GM23248 (cell line): ENCODE results near the gene KANK4. TPM values are rescaled to one million over a fixed set of nuclear protein-coding genes. Genes with fewer than 3 reads are reported as not detected.

Experiments used
- DNase-seq: peaks from one replicate; pipeline ENCODE4 v3.0.0-alpha.2; 2015
- H2AFZ ChIP-seq: fragments of 200-600 bp; sonication (generic); 2 replicates; pipeline ENCODE4 v1.6.1; 2016; ENCODE audit warnings: antibody characterized with exemption
- H3F3A ChIP-seq: fragments of 200-600 bp; sonication (generic); 2 replicates; pipeline ENCODE4 v1.6.1; 2016; ENCODE audit warnings: mild to moderate bottlenecking, antibody characterized with exemption, mixed run types; ENCODE audit not compliant: insufficient read depth
- H3K27ac ChIP-seq: fragments of 200-600 bp; sonication (generic); 2 replicates; pipeline ENCODE4 v1.5.1; 2016; ENCODE audit warnings: mild to moderate bottlenecking
- H3K27me3 ChIP-seq: fragments of 200-600 bp; sonication (generic); replicated peaks from 2 replicates; pipeline ENCODE4 v1.6.1; 2016; ENCODE audit warnings: mild to moderate bottlenecking; ENCODE audit not compliant: insufficient read depth
- H3K36me3 ChIP-seq: fragments of 200-600 bp; sonication (generic); 2 replicates; pipeline ENCODE4 v1.6.1; 2016; ENCODE audit warnings: low read depth, mild to moderate bottlenecking
- H3K4me1 ChIP-seq: fragments of 200-600 bp; sonication (generic); 2 replicates; pipeline ENCODE4 v1.6.1; 2016; ENCODE audit warnings: mild to moderate bottlenecking; ENCODE audit not compliant: insufficient read depth
- H3K4me2 ChIP-seq: fragments of 200-600 bp; sonication (generic); one replicate; pipeline ENCODE4 v1.6.1; 2016; ENCODE audit warnings: mild to moderate bottlenecking; ENCODE audit not compliant: unreplicated experiment
- H3K4me3 ChIP-seq: fragments of 200-600 bp; sonication (generic); 2 replicates; pipeline ENCODE4 v1.5.1; 2016; ENCODE audit warnings: mild to moderate bottlenecking
- H3K79me2 ChIP-seq: fragments of 200-600 bp; sonication (generic); 2 replicates; pipeline ENCODE4 v1.6.1; 2016; ENCODE audit warnings: mild to moderate bottlenecking; ENCODE audit not compliant: insufficient read depth
- H3K9ac ChIP-seq: fragments of 200-600 bp; sonication (generic); 2 replicates; pipeline ENCODE4 v1.6.1; 2016; ENCODE audit warnings: mild to moderate bottlenecking
- H3K9me2 ChIP-seq: fragments of 200-600 bp; sonication (generic); 2 replicates; pipeline ENCODE4 v1.6.1; 2016; ENCODE audit warnings: mixed run types, mild to moderate bottlenecking, moderate library complexity; ENCODE audit not compliant: insufficient read depth
- H3K9me3 ChIP-seq: fragments of 200-600 bp; sonication (generic); one replicate; pipeline ENCODE4 v1.6.1; 2017; ENCODE audit warnings: low read depth
- H4K20me1 ChIP-seq: fragments of 200-600 bp; sonication (generic); 2 replicates; pipeline ENCODE4 v1.6.0; 2016; ENCODE audit not compliant: insufficient read depth
- EZH2 ChIP-seq: fragments of 200-600 bp; sonication (generic); IDR thresholded peaks from 2 replicates; pipeline ENCODE4 v1.6.1; 2018; ENCODE audit warnings: antibody characterized with exemption, mild to moderate bottlenecking; ENCODE audit not compliant: insufficient read depth, poor library complexity, severe bottlenecking
- EZH2phosphoT487 ChIP-seq: fragments of 200-600 bp; sonication (generic); IDR thresholded peaks from 2 replicates; pipeline ENCODE4 v1.6.1; 2018; ENCODE audit warnings: antibody characterized with exemption, moderate library complexity, mild to moderate bottlenecking, low read depth; ENCODE audit not compliant: insufficient read depth
- WGBS, 2 experiments: methylation state at CpG; one replicate each; pipeline ENCODE4 v1.1.6; 2015 to 2017; ENCODE audit warnings: low lambda C conversion rate in 2 of 2, low coverage in 1 of 2; ENCODE audit errors: missing lambda C conversion rate in 2 of 2; 5-methylcytosine and 5-hydroxymethylcytosine counted together
- in situ Hi-C: fragments of 300-500 bp; cut with MboI; formaldehyde crosslinking; loops from 2 replicates; pipeline ENCODE4 v1.15.0; 2020
- polyA plus RNA-seq: library from polyadenylated mRNA; unstranded; fragments of >200 nt; fragmentation: Nextera tagmentation; extraction: Ambion mirVana; gene quantifications from 2 replicates; pipeline ENCODE4 v1.2.1, GENCODE V29; 2016
- small RNA-seq: library from RNA; depleted of rRNA; stranded (forward); fragments of <200 nt; gene quantifications from one replicate; pipeline ENCODE3, GENCODE V24; 2014; ENCODE audit warnings: low read depth, low replicate concordance
- total RNA-seq: library from RNA; depleted of rRNA; stranded (reverse); fragments of >200 nt; shearing (Covaris generic); gene quantifications from 2 replicates; pipeline ENCODE4 v1.2.3, GENCODE V29; 2014; rRNA removed

The KANK4 gene
- total and polyA plus RNA-seq, 2 experiments from 2014 or later = 0.29 to 0.32 TPM

DNA sequence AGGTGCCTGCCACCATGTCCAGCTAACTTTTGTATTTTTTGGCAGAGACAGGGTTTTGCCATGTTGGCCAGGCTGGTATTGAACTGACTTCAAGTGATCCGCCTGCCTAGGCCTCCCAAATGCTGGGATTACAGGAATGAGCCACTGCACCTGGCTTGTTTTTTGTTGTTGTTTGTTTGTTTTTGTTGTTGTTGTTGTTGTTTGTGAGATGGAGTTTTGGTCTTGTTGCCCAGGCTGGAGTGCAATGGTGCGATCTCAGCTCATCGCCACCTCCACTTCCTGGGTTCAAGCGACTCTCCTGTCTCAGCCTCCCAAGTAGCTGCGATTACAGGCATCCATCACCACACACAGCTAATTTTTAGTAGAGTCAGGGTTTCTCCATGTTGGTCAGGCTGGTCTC lies 131.7 kb downstream of the KANK4 start:
- TF ChIP-seq EZH2 (no peak), EZH2phosphoT487 (no peak)
- in situ Hi-C loops = no loop called here
- Histone ChIP-seq H3K9me2 (no peaks in the 10 kb centered on the region), H3K4me1 (no peaks in the 10 kb centered on the region), H3F3A (no peaks in the 10 kb centered on the region), H3K4me2 (no peak overlapping the region), H4K20me1 (no peaks in the 10 kb centered on the region), H2AFZ (no peak overlapping the region), H3K27me3 (no peaks in the 10 kb centered on the region), H3K9me3 (no peaks in the 10 kb centered on the region), H3K9ac (no peak overlapping the region), H3K27ac (no peak overlapping the region), H3K4me3 (no peak overlapping the region), H3K36me3 (no peaks in the 10 kb centered on the region), H3K79me2 (no peaks in the 10 kb centered on the region)
- WGBS, 2 experiments = 72 to 75% methylated on average over 5 of the region's 5 CpGs
- no peak for DNase-seq

Small RNA genes within 50 kb of the gene (small RNA-seq; reads per million reads assigned to genes)
- not detected for gene RNU6-371P

Other genes with a start within 250 kb of the KANK4 start
- gene L1TD1, start 124.6 kb downstream of the KANK4 start, total RNA-seq = 0.11 TPM in 1 of 2 replicates, not detected in the other
- 0.05 and 0.14 TPM in 2 replicates for gene L1TD1, start 124.6 kb downstream of the KANK4 start, polyA plus RNA-seq
- 27.8 and 31.2 TPM in 2 replicates for gene USP1, start 117.6 kb upstream of the KANK4 start, total RNA-seq
- 22.7 and 22.8 TPM in 2 replicates for gene USP1, start 117.6 kb upstream of the KANK4 start, polyA plus RNA-seq